ENCODE results near the gene TMEM18. TPM values are rescaled to one million over a fixed set of nuclear protein-coding genes. Genes with fewer than 3 reads are reported as not detected.

TMEM18 gene
- total and polyA plus RNA-seq, 11 donors, result 7.0 to 20.0 (median 10.5) TPM

GRCh38 chr2:665340-666073 is 11.7 kb downstream of the TMEM18 start:
- H3K9me3 ChIP-seq, result peaks cover 0 to 26% (median 8%) of the 10 kb centered on the region in 12 donors
- ATAC-seq (no peak), DNase-seq (no peak)
- H3K27ac ChIP-seq, result no peak overlapping the region
- intact Hi-C loops (cut with DNase I), result no loop called here
- H3K36me3 ChIP-seq, result peaks cover 0 to 66% (median 47%) of the 10 kb centered on the region in 9 donors
- no peak overlapping the region for H3K4me3 ChIP-seq
- 96 to 99% (median 98%) methylated on average over 4 of the region's 4 CpGs for WGBS, 4 donors
- H3K4me1 ChIP-seq, result peaks cover 0 to 1% (median 0%) of the 10 kb centered on the region in 12 donors
- peaks cover 0 to 10% (median 0%) of the 10 kb centered on the region in 9 donors for H3K27me3 ChIP-seq
- TF ChIP-seq CTCF (IDR thresholded peaks at IDR 0.05), result no peak
- TF ChIP-seq POLR2A (IDR thresholded peaks at IDR 0.05), result no peak

- Histone ChIP-seq H3K9me3 (peaks cover 0 to 26% (median 8%) of the 10 kb centered on the region in 12 donors), H3K4me3 (no peak overlapping the region), H3K36me3 (peaks cover 0 to 51% (median 36%) of the 10 kb centered on the region in 9 donors), H3K4me1 (peaks cover 0 to 3% (median 0%) of the 10 kb centered on the region in 12 donors), H3K27me3 (peaks cover 0 to 24% (median 3%) of the 10 kb centered on the region in 9 donors), H3K27ac (no peak overlapping the region)
- intact Hi-C loops (cut with DNase I), result no loop called here
- TF ChIP-seq POLR2A (IDR thresholded peaks at IDR 0.05) (no peak), CTCF (IDR thresholded peaks at IDR 0.05) (no peak)
- WGBS, 4 donors, result 96 to 100% (median 97%) methylated on average over 3 of the region's 3 CpGs
- ATAC-seq (no peak), DNase-seq (no peak)
Observed at GRCh38 chr2:664063-664462, 13.1 kb downstream of the TMEM18 start.

GRCh38 chr2:663221-663620 is 14.0 kb downstream of the TMEM18 start:
- Histone ChIP-seq H3K9me3 (peaks cover 0 to 26% (median 8%) of the 10 kb centered on the region in 12 donors), H3K4me1 (peaks cover 0 to 3% (median 0%) of the 10 kb centered on the region in 12 donors), H3K4me3 (no peak overlapping the region), H3K27me3 (peaks cover 0 to 33% (median 4%) of the 10 kb centered on the region in 9 donors), H3K27ac (no peak overlapping the region), H3K36me3 (peaks cover 0 to 43% (median 27%) of the 10 kb centered on the region in 9 donors)
- TF ChIP-seq CTCF (IDR thresholded peaks at IDR 0.05), result no peak
- no peak for TF ChIP-seq POLR2A (IDR thresholded peaks at IDR 0.05)
- intact Hi-C loops (cut with DNase I), result no loop called here
- 88 to 91% (median 89%) methylated on average over 12 to 13 of the region's 13 CpGs for WGBS, 4 donors
- ATAC-seq (no peak), DNase-seq (no peak)

GRCh38 chr2:661360-661635 is 15.9 kb downstream of the TMEM18 start:
- peaks cover 0 to 3% (median 0%) of the 10 kb centered on the region in 12 donors for H3K4me1 ChIP-seq
- intact Hi-C loops (cut with DNase I), result no loop called here
- no peak for DNase-seq
- peak in 1 of 4 donors; percentile 35 for ATAC-seq
- no peak overlapping the region for H3K27ac ChIP-seq
- H3K9me3 ChIP-seq, result peaks cover 0 to 24% (median 8%) of the 10 kb centered on the region in 12 donors
- peaks cover 0 to 25% (median 11%) of the 10 kb centered on the region in 9 donors for H3K36me3 ChIP-seq
- H3K4me3 ChIP-seq, result no peak overlapping the region
- H3K27me3 ChIP-seq, result peaks cover 0 to 37% (median 4%) of the 10 kb centered on the region in 9 donors
- 82 to 88% (median 86%) methylated on average over 9 to 12 of the region's 12 CpGs for WGBS, 4 donors
- TF ChIP-seq CTCF (IDR thresholded peaks at IDR 0.05), result no peak

Measured in heart left ventricle (tissue), 16 donors.